Small intestine (tissue), 7 donors: ENCODE results near the gene SLC4A4. TPM values are rescaled to one million over a fixed set of nuclear protein-coding genes. Genes with fewer than 3 reads are reported as not detected.

Experiments used
- DNase-seq, 2 donors: peaks; one replicate each; pipeline versions ENCODE4 v3.0.0 to v3.0.0-alpha.2; 2013
- FAIRE-seq: peaks from 2 replicates; lab custom pipeline; 2012; peaks lifted over from hg19 to GRCh38; lab: Jason Lieb, UNC
- H3K27ac ChIP-seq, 3 donors: one replicate each; pipeline ENCODE4 v1.5.1; 2013; ENCODE audit warnings: low read length in 2 of 3, mild to moderate bottlenecking in 2 of 3, control low read depth in 1 of 3, inconsistent platforms in 1 of 3, low read depth in 1 of 3, moderate library complexity in 1 of 3
- H3K27me3 ChIP-seq, 3 donors: one replicate each; pipeline ENCODE4 v1.6.1; 2013; ENCODE audit warnings: low read length in 3 of 3, inconsistent platforms in 1 of 3; ENCODE audit not compliant: control insufficient read depth in 3 of 3, insufficient read depth in 3 of 3
- H3K36me3 ChIP-seq, 3 donors: one replicate each; pipeline ENCODE4 v1.6.1; 2013; ENCODE audit warnings: low read length in 3 of 3, inconsistent platforms in 1 of 3, low read depth in 1 of 3, mild to moderate bottlenecking in 1 of 3, moderate library complexity in 1 of 3; ENCODE audit not compliant: control insufficient read depth in 3 of 3, insufficient read depth in 2 of 3
- H3K4me1 ChIP-seq, 3 donors: one replicate each; pipeline ENCODE4 v1.6.1; 2013; ENCODE audit warnings: low read length in 2 of 3, inconsistent platforms in 1 of 3, low read depth in 1 of 3, mild to moderate bottlenecking in 1 of 3, moderate library complexity in 1 of 3; ENCODE audit not compliant: control insufficient read depth in 3 of 3, insufficient read depth in 2 of 3
- H3K4me3 ChIP-seq, 3 donors: one replicate each; pipeline ENCODE4 v1.5.1; 2013; ENCODE audit warnings: low read length in 3 of 3, control low read depth in 1 of 3, inconsistent platforms in 1 of 3, low read depth in 1 of 3, mild to moderate bottlenecking in 1 of 3, moderate library complexity in 1 of 3
- H3K9me3 ChIP-seq, 2 donors: one replicate each; pipeline ENCODE4 v1.6.1; 2013; ENCODE audit warnings: low read depth in 1 of 2, low read length in 1 of 2; ENCODE audit not compliant: control insufficient read depth in 2 of 2, insufficient read depth in 1 of 2
- WGBS, 3 donors: extraction: QIAGEN DNeasy Blood & Tissue Kit; methylation state at CpG; one replicate each; pipeline ENCODE4 v1.1.7; 2013; 5-methylcytosine and 5-hydroxymethylcytosine counted together
- polyA plus RNA-seq, 4 donors: library from polyadenylated mRNA; stranded (reverse) in 3 of 4; unstranded in 1 of 4; fragments of 200-250 nt in 3 of 4; fragments of 120-200 nt in 1 of 4; gene quantifications; one replicate each; pipeline versions ENCODE4 v1.2.1 to v1.2.3, GENCODE V29; 2013
- donor health status: healthy with polysubstance abuse.
- donor health status: control.
- donor health status: control.
- donor health status: Bipolar disorder and iron deficiency.
- donor health status: healthy.

SLC4A4 gene
- polyA plus RNA-seq, 4 donors, result 14.0 to 17.4 (median 15.3) TPM

GRCh38 chr4:71446479-71447081 is 107.8 kb downstream of the SLC4A4 start:
- Histone ChIP-seq H3K27ac (no peak overlapping the region), H3K9me3 (no peaks in the 10 kb centered on the region), H3K27me3 (no peaks in the 10 kb centered on the region), H3K4me3 (no peak overlapping the region), H3K36me3 (peaks cover 0 to 1% (median 0%) of the 10 kb centered on the region in 3 donors), H3K4me1 (peaks cover 0 to 8% (median 0%) of the 10 kb centered on the region in 3 donors)
- 49 to 77% (median 53%) methylated on average over 3 of the region's 3 CpGs for WGBS, 3 donors
- no peak for FAIRE-seq
- no peak for DNase-seq

GRCh38 chr4:71449040-71449439 is 110.2 kb downstream of the SLC4A4 start:
- Histone ChIP-seq H3K4me1 (no peaks in the 10 kb centered on the region), H3K27ac (no peak overlapping the region), H3K9me3 (no peaks in the 10 kb centered on the region), H3K27me3 (no peaks in the 10 kb centered on the region), H3K4me3 (no peak overlapping the region), H3K36me3 (peaks cover 2 to 3% (median 2%) of the 10 kb centered on the region in 3 donors)
- WGBS, 3 donors, result 51 to 67% (median 64%) methylated on average over 2 of the region's 2 CpGs
- no peak for FAIRE-seq
- DNase-seq, result no peak

GRCh38 chr4:71449878-71450277 is 111.1 kb downstream of the SLC4A4 start:
- Histone ChIP-seq H3K4me3 (no peak overlapping the region), H3K9me3 (no peaks in the 10 kb centered on the region), H3K27ac (no peak overlapping the region), H3K36me3 (peaks cover 2 to 3% (median 2%) of the 10 kb centered on the region in 3 donors), H3K27me3 (no peaks in the 10 kb centered on the region), H3K4me1 (no peaks in the 10 kb centered on the region)
- no peak for FAIRE-seq
- DNase-seq, result no peak
- WGBS, 3 donors, result 41 to 63% (median 54%) methylated on average over 3 of the region's 3 CpGs

GRCh38 chr4:71453531-71453930 is 114.7 kb downstream of the SLC4A4 start:
- DNase-seq, result no peak
- no peaks in the 10 kb centered on the region for H3K4me1 ChIP-seq
- H3K4me3 ChIP-seq, result no peak overlapping the region
- H3K27ac ChIP-seq, result no peak overlapping the region
- no peaks in the 10 kb centered on the region for H3K27me3 ChIP-seq
- no peak for FAIRE-seq
- H3K9me3 ChIP-seq, result no peaks in the 10 kb centered on the region
- WGBS, 3 donors, result 82 to 94% (median 91%) methylated on average over 4 of the region's 4 CpGs
- H3K36me3 ChIP-seq, result peaks cover 2 to 6% (median 2%) of the 10 kb centered on the region in 3 donors

- Histone ChIP-seq H3K36me3 (peaks cover 0 to 8% (median 2%) of the 10 kb centered on the region in 3 donors), H3K4me1 (no peaks in the 10 kb centered on the region), H3K4me3 (no peak overlapping the region), H3K27ac (no peak overlapping the region), H3K9me3 (no peaks in the 10 kb centered on the region), H3K27me3 (no peaks in the 10 kb centered on the region)
- FAIRE-seq (no peak), DNase-seq (peak; percentile 9 to 10)
- WGBS, 3 donors, result 28 to 40% (median 33%) methylated on average over 1 of the region's 1 CpG
These were observed 118.0 kb downstream of the SLC4A4 start for GRCh38 chr4:71456841-71457240.

- no peak for FAIRE-seq
- no peak overlapping the region for H3K4me3 ChIP-seq
- H3K27ac ChIP-seq, result no peak overlapping the region
- no peaks in the 10 kb centered on the region for H3K9me3 ChIP-seq
- WGBS, 3 donors, result 43 to 46% (median 44%) methylated on average over 4 of the region's 4 CpGs
- H3K27me3 ChIP-seq, result no peaks in the 10 kb centered on the region
- no peak for DNase-seq
- H3K4me1 ChIP-seq, result no peaks in the 10 kb centered on the region
- H3K36me3 ChIP-seq, result peaks cover 0 to 7% (median 0%) of the 10 kb centered on the region in 3 donors
These were observed 121.6 kb downstream of the SLC4A4 start for GRCh38 chr4:71460371-71460770.

GRCh38 chr4:71461422-71461821 is 122.6 kb downstream of the SLC4A4 start:
- Histone ChIP-seq H3K4me1 (no peaks in the 10 kb centered on the region), H3K36me3 (peaks cover 0 to 6% (median 0%) of the 10 kb centered on the region in 3 donors), H3K9me3 (no peaks in the 10 kb centered on the region), H3K27ac (no peak overlapping the region), H3K27me3 (no peaks in the 10 kb centered on the region), H3K4me3 (no peak overlapping the region)
- WGBS, 3 donors, result 95 to 98% (median 97%) methylated on average over 4 of the region's 4 CpGs
- FAIRE-seq (no peak), DNase-seq (no peak)

GRCh38 chr4:71466775-71467174 is 128.0 kb downstream of the SLC4A4 start:
- no peak overlapping the region for H3K27ac ChIP-seq
- no peaks in the 10 kb centered on the region for H3K9me3 ChIP-seq
- H3K4me3 ChIP-seq, result no peak overlapping the region
- no peak for FAIRE-seq
- WGBS, 3 donors, result 82 to 97% (median 83%) methylated on average over 3 of the region's 3 CpGs
- no peaks in the 10 kb centered on the region for H3K4me1 ChIP-seq
- peaks cover 0 to 6% (median 5%) of the 10 kb centered on the region in 3 donors for H3K36me3 ChIP-seq
- no peak for DNase-seq
- no peaks in the 10 kb centered on the region for H3K27me3 ChIP-seq
